H9 (cell line): ENCODE results near the gene NPB. TPM values are rescaled to one million over a fixed set of nuclear protein-coding genes. Genes with fewer than 3 reads are reported as not detected.

Source experiments
- DNase-seq: peaks from one replicate; pipeline ENCODE4 v3.0.0-alpha.2; 2017
- H2AFZ ChIP-seq: one replicate; pipeline ENCODE4 v1.6.1; 2013; ENCODE audit warnings: mild to moderate bottlenecking, low read length, control low read depth, moderate library complexity
- H2AK5ac ChIP-seq: 2 replicates; pipeline ENCODE4 v1.6.1; 2013; ENCODE audit warnings: low read length, control low read depth, mixed read lengths; ENCODE audit not compliant: insufficient read length
- H2BK120ac ChIP-seq: one replicate; pipeline ENCODE4 v1.6.1; 2013; ENCODE audit warnings: low read depth, mild to moderate bottlenecking, low read length, control low read depth, inconsistent platforms; ENCODE audit not compliant: poor library complexity, severe bottlenecking
- H2BK12ac ChIP-seq: 2 replicates; pipeline ENCODE4 v1.6.1; 2013; ENCODE audit warnings: low read length, control low read depth, mixed read lengths, low read depth; ENCODE audit not compliant: insufficient read length
- H2BK15ac ChIP-seq: 2 replicates; pipeline ENCODE4 v1.6.1; 2013; ENCODE audit warnings: low read depth, low read length, control low read depth
- H2BK20ac ChIP-seq: one replicate; pipeline ENCODE4 v1.6.1; 2013; ENCODE audit warnings: low read depth, mild to moderate bottlenecking, low read length, control low read depth, inconsistent platforms; ENCODE audit not compliant: poor library complexity, severe bottlenecking
- H2BK5ac ChIP-seq: 2 replicates; pipeline ENCODE4 v1.6.1; 2013; ENCODE audit warnings: low read length, control low read depth, mixed read lengths; ENCODE audit not compliant: insufficient read length
- H3K14ac ChIP-seq: 2 replicates; pipeline ENCODE4 v1.6.1; 2013; ENCODE audit warnings: low read length, control low read depth; ENCODE audit not compliant: insufficient read depth
- H3K18ac ChIP-seq: 2 replicates; pipeline ENCODE4 v1.6.1; 2013; ENCODE audit warnings: low read depth, mild to moderate bottlenecking, mixed read lengths, low read length, control low read depth; ENCODE audit not compliant: insufficient read length
- H3K23ac ChIP-seq: 2 replicates; pipeline ENCODE4 v1.6.1; 2013; ENCODE audit warnings: low read length, control low read depth, mixed read lengths, low read depth; ENCODE audit not compliant: insufficient read length
- H3K23me2 ChIP-seq: 2 replicates; pipeline ENCODE4 v1.6.1; 2013; ENCODE audit warnings: low read depth, mild to moderate bottlenecking, mixed read lengths, low read length, control low read depth; ENCODE audit not compliant: insufficient read length, poor library complexity, severe bottlenecking
- H3K27ac ChIP-seq: 2 replicates; pipeline ENCODE4 v1.5.1; 2013; ENCODE audit warnings: low read length, control low read depth, mixed read lengths, low read depth; ENCODE audit not compliant: insufficient read length
- H3K27me3 ChIP-seq: 2 replicates; pipeline ENCODE4 v1.6.1; 2013; ENCODE audit warnings: low read length, control low read depth, inconsistent platforms; ENCODE audit not compliant: insufficient read depth
- H3K4ac ChIP-seq: 2 replicates; pipeline ENCODE4 v1.6.1; 2013; ENCODE audit warnings: low read depth, mild to moderate bottlenecking, control low read depth, inconsistent platforms, low read length, moderate library complexity
- H3K4me1 ChIP-seq: 2 replicates; pipeline ENCODE4 v1.6.1; 2013; ENCODE audit warnings: low read length, control low read depth, inconsistent platforms; ENCODE audit not compliant: insufficient read depth
- H3K4me2 ChIP-seq: 2 replicates; pipeline ENCODE4 v1.6.1; 2013; ENCODE audit warnings: low read length, control low read depth, mixed read lengths; ENCODE audit not compliant: insufficient read length, insufficient read depth
- H3K56ac ChIP-seq: 2 replicates; pipeline ENCODE4 v1.6.1; 2013; ENCODE audit warnings: low read depth, mild to moderate bottlenecking, mixed read lengths, low read length, control low read depth; ENCODE audit not compliant: insufficient read length
- H3K79me1 ChIP-seq: 2 replicates; pipeline ENCODE4 v1.6.1; 2013; ENCODE audit warnings: low read depth, mild to moderate bottlenecking, moderate library complexity, low read length, control low read depth, inconsistent platforms; ENCODE audit not compliant: insufficient read depth, poor library complexity, severe bottlenecking
- H3K79me2 ChIP-seq: 2 replicates; pipeline ENCODE4 v1.6.1; 2013; ENCODE audit warnings: low read length, control low read depth, inconsistent platforms; ENCODE audit not compliant: insufficient read depth
- H3K9ac ChIP-seq: 2 replicates; pipeline ENCODE4 v1.6.1; 2013; ENCODE audit warnings: low read length, control low read depth, mixed read lengths; ENCODE audit not compliant: insufficient read length; ENCODE audit errors: extremely low read depth
- H3K9me3 ChIP-seq: one replicate; pipeline ENCODE4 v1.6.1; 2013; ENCODE audit warnings: low read depth, low read length, inconsistent platforms; ENCODE audit not compliant: control insufficient read depth
- H3T11ph ChIP-seq: one replicate; pipeline ENCODE4 v1.6.1; 2013; ENCODE audit warnings: mild to moderate bottlenecking, low read length, control low read depth, inconsistent platforms
- H4K20me1 ChIP-seq: one replicate; pipeline ENCODE4 v1.6.1; 2013; ENCODE audit not compliant: control insufficient read depth, insufficient read length, insufficient read depth
- H4K5ac ChIP-seq: 2 replicates; pipeline ENCODE4 v1.6.1; 2013; ENCODE audit warnings: low read depth, mild to moderate bottlenecking, mixed read lengths, low read length, control low read depth; ENCODE audit not compliant: insufficient read length
- H4K8ac ChIP-seq: replicated peaks from 2 replicates; pipeline ENCODE4 v1.6.1; 2013; ENCODE audit warnings: low read length, control low read depth, mixed read lengths, low read depth; ENCODE audit not compliant: insufficient read length
- H4K91ac ChIP-seq: 2 replicates; pipeline ENCODE4 v1.6.1; 2013; ENCODE audit warnings: low read depth, mild to moderate bottlenecking, moderate library complexity, mixed read lengths, low read length, control low read depth; ENCODE audit not compliant: insufficient read length
- H3K27ac Mint-ChIP-seq, 3 experiments: 2 replicates in 2 of 3; 3 replicates in 1 of 3; pipeline ENCODE4 v1.8.0; 2020 to 2021; ENCODE audit warnings: mixed read lengths in 3 of 3, mild to moderate bottlenecking in 1 of 3, moderate library complexity in 1 of 3
- H3K27me3 Mint-ChIP-seq: 2 replicates; pipeline ENCODE4 v1.8.0; 2021; ENCODE audit warnings: low read depth, mild to moderate bottlenecking, moderate library complexity, mixed read lengths
- H3K36me3 Mint-ChIP-seq, 3 experiments: 2 replicates in 2 of 3; 3 replicates in 1 of 3; pipeline ENCODE4 v1.8.0; 2020 to 2021; ENCODE audit warnings: low read depth in 3 of 3, mixed read lengths in 3 of 3; ENCODE audit not compliant: insufficient read depth in 1 of 3
- H3K4me1 Mint-ChIP-seq, 2 experiments: 2 replicates each; pipeline ENCODE4 v1.8.0; 2020; ENCODE audit warnings: mixed read lengths in 2 of 2
- H3K4me3 Mint-ChIP-seq, 2 experiments: 2 replicates in 1 of 2; 3 replicates in 1 of 2; pipeline ENCODE4 v1.8.0; 2020 to 2021; ENCODE audit warnings: mild to moderate bottlenecking in 2 of 2, mixed read lengths in 2 of 2, moderate library complexity in 1 of 2
- H3K9me3 Mint-ChIP-seq, 2 experiments: 2 replicates in 1 of 2; 3 replicates in 1 of 2; pipeline ENCODE4 v1.8.0; 2020; ENCODE audit warnings: mild to moderate bottlenecking in 2 of 2, mixed read lengths in 2 of 2, moderate library complexity in 1 of 2
- WGBS: extraction: QIAGEN DNeasy Blood & Tissue Kit; methylation state at CpG from one replicate; pipeline ENCODE4 v1.1.7; 2013; ENCODE audit warnings: missing lambda C conversion rate, low lambda C conversion rate, mixed read lengths; ENCODE audit not compliant: insufficient read length; ENCODE audit errors: extremely low coverage; 5-methylcytosine and 5-hydroxymethylcytosine counted together
- total RNA-seq: library from RNA; stranded (reverse); gene quantifications from 2 replicates; pipeline ENCODE4 v1.2.1, GENCODE V29; 2021
- TF ChIP-seq, protein P1 (sequence below): fragments of 200-600 bp; sonication (generic); conservative IDR thresholded peaks from 3 replicates; pipeline ENCODE4 v1.8.0; 2021; ENCODE audit warnings: antibody characterized with exemption, mild to moderate bottlenecking

NPB gene
- total RNA-seq, 1 experiment from 2014 or later, result 2.1 TPM

DNA sequence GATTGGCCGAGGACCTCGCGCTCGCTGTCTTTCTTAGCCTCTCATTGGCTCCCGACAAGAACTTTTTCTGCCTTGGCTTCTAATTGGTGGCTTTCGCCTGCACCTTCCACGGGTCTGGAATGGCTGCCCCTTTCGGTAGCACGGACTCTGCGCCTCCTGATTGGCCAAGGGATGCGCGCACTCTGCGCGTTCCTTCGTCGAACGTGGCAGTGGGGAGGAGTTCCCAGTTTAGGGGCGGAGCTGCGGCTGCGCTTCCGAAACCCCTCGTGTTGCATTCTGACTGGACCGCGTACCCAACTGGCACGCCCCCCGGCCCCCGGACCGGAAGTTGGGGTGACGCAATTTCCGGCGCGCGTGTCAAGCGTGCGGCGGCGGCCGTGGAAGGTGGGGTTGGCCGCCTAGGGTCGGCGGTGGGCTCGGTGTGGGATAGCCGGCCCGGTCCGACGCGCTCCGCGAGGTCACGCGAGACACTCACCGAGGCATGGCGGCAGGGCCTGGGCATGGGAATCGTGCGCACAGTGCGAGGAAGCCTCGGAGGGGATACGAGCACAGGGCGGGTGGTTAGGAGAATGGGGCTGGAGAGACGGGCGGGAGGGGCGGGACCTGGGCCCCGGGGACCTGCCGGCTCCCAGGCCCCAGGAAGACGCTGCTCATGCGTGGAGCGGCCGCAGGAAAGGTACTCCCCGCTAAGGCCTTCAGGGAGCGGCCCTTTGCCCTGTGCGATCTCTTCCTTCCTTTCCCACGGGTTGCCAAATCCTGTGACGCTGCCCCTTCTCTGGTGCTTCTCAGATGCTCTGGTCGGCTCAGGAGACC is 41.1 kb upstream of the NPB start:
- Histone ChIP-seq H3K4me2 (peak overlapping the region; percentile 90), H2BK15ac (no peak overlapping the region), H3K56ac (no peak overlapping the region), H4K5ac (no peak overlapping the region), H3K4me1 (peaks cover 3% of the 10 kb centered on the region; the same call in 1 of the 2 replicates), H3K9me3 (no peaks in the 10 kb centered on the region), H3K23ac (no peak overlapping the region), H2BK20ac (no peak overlapping the region), H2BK12ac (no peak overlapping the region), H2BK120ac (no peak overlapping the region), H3T11ph (no peak overlapping the region), H2AFZ (no peak overlapping the region), H3K14ac (peak overlapping the region; percentile 94), H2AK5ac (no peak overlapping the region), H4K20me1 (peaks cover 2% of the 10 kb centered on the region), H3K79me2 (peaks cover 20% of the 10 kb centered on the region; the same call in 1 of the 2 replicates), H3K27ac (no peak overlapping the region), H3K9ac (peak overlapping the region; percentile 92), H3K27me3 (no peaks in the 10 kb centered on the region), H4K8ac (no peak overlapping the region), H3K18ac (peak overlapping the region; percentile 84), H3K79me1 (peaks cover 14% of the 10 kb centered on the region), H4K91ac (no peak overlapping the region), H2BK5ac (peak overlapping the region; percentile 33), H3K4ac (no peak overlapping the region), H3K23me2 (peaks cover 10% of the 10 kb centered on the region)
- TF ChIP-seq, protein P1, sequence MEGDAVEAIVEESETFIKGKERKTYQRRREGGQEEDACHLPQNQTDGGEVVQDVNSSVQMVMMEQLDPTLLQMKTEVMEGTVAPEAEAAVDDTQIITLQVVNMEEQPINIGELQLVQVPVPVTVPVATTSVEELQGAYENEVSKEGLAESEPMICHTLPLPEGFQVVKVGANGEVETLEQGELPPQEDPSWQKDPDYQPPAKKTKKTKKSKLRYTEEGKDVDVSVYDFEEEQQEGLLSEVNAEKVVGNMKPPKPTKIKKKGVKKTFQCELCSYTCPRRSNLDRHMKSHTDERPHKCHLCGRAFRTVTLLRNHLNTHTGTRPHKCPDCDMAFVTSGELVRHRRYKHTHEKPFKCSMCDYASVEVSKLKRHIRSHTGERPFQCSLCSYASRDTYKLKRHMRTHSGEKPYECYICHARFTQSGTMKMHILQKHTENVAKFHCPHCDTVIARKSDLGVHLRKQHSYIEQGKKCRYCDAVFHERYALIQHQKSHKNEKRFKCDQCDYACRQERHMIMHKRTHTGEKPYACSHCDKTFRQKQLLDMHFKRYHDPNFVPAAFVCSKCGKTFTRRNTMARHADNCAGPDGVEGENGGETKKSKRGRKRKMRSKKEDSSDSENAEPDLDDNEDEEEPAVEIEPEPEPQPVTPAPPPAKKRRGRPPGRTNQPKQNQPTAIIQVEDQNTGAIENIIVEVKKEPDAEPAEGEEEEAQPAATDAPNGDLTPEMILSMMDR, result no peak
- Mint-ChIP-seq H3K27ac (peak overlapping the region; percentile 96 to 98 (median 97)), H3K4me1 (peaks cover 9 to 20% of the 10 kb centered on the region in 2 experiments), H3K4me3 (peak overlapping the region; percentile 82 to 94), H3K27me3 (peaks cover 2% of the 10 kb centered on the region), H3K36me3 (peaks cover 22 to 54% (median 50%) of the 10 kb centered on the region in 3 experiments; a peak in 6 of 7 replicates), H3K9me3 (peaks cover 0 to 3% of the 10 kb centered on the region in 2 experiments; a peak in 1 of 5 replicates)
- DNase-seq, result peak; percentile 100
- WGBS, result no CpG with 5 or more reads among the region's 74 CpGs
